GM19351 (cell line): ENCODE measurements around the gene PLD3.
A peak's percentile ranks its signal among the peaks of the same experiment; 100 is the strongest.

ENCODE experiments used
- ATAC-seq: cut with Tn5 transposase; IDR thresholded peaks from one replicate; pipeline ENCODE4 v1.9.1; 2021; ENCODE audit warnings: mild to moderate bottlenecking, moderate library complexity; ENCODE audit not compliant: unreplicated experiment

PLD3 gene

GRCh38 chr19:40348125-40348913, at the start of gene PLD3, which contains the start of gene C19orf47:
Gene PLD3 (plus strand): TSS chr19:40348695. CDS start chr19:40366484, 17,789 bp downstream.
Gene C19orf47 (minus strand): TSS chr19:40348397. CDS start chr19:40341857, 6,540 bp downstream.
- ATAC-seq: peak; percentile 94

- no peak for ATAC-seq
Observed at GRCh38 chr19:40300668-40301067, 47.8 kb upstream of the PLD3 start.

GRCh38 chr19:40302224-40303011, 46.1 kb upstream of the PLD3 start:
- no peak for ATAC-seq

- ATAC-seq: no peak
Observed at GRCh38 chr19:40303765-40304164, 44.7 kb upstream of the PLD3 start.

GRCh38 chr19:40304306-40304705, 44.2 kb upstream of the PLD3 start:
- ATAC-seq: no peak

- no peak for ATAC-seq
Observed at GRCh38 chr19:40305403-40305802, 43.1 kb upstream of the PLD3 start.

GRCh38 chr19:40309666-40310065, 38.8 kb upstream of the PLD3 start:
- no peak for ATAC-seq

- no peak for ATAC-seq
Observed at GRCh38 chr19:40312533-40312932, 36.0 kb upstream of the PLD3 start.

GRCh38 chr19:40313229-40313983, 35.1 kb upstream of the PLD3 start:
- no peak for ATAC-seq

GRCh38 chr19:40314656-40315055, 33.8 kb upstream of the PLD3 start:
- no peak for ATAC-seq

- ATAC-seq: no peak
Observed at GRCh38 chr19:40315812-40316470, 32.6 kb upstream of the PLD3 start.

GRCh38 chr19:40317338-40317737, 31.2 kb upstream of the PLD3 start:
- no peak for ATAC-seq

- ATAC-seq: no peak
Observed at GRCh38 chr19:40320558-40320935, 27.9 kb upstream of the PLD3 start.

GRCh38 chr19:40321076-40321475, 27.4 kb upstream of the PLD3 start:
- ATAC-seq: no peak

GRCh38 chr19:40321566-40322270, 26.8 kb upstream of the PLD3 start:
- ATAC-seq: no peak

GRCh38 chr19:40322271-40322610, 26.3 kb upstream of the PLD3 start:
- no peak for ATAC-seq

GRCh38 chr19:40322951-40323615, 25.4 kb upstream of the PLD3 start:
- ATAC-seq: no peak

- ATAC-seq: no peak
Observed at GRCh38 chr19:40323705-40324104, 24.8 kb upstream of the PLD3 start.

GRCh38 chr19:40326201-40326600, 22.3 kb upstream of the PLD3 start:
- no peak for ATAC-seq

- ATAC-seq: no peak
Observed at GRCh38 chr19:40331052-40331451, 17.4 kb upstream of the PLD3 start.
